Activated CD4-positive, alpha-beta T cell treated with anti-CD3 and anti-CD28 coated beads, Interleukin-2, amount 50 U/mL, for 16 hours (primary cell): ENCODE measurements around the gene HDAC6.
"Not testable (repeated sequence)": the region's sequence is repeated elsewhere in the genome, so short reads cannot be mapped to it uniquely, and the experiment has no call there.

Experiments used
- DNase-seq: peaks from one replicate; pipeline ENCODE4 v3.0.0-alpha.2; 2020

Gene HDAC6

DNA sequence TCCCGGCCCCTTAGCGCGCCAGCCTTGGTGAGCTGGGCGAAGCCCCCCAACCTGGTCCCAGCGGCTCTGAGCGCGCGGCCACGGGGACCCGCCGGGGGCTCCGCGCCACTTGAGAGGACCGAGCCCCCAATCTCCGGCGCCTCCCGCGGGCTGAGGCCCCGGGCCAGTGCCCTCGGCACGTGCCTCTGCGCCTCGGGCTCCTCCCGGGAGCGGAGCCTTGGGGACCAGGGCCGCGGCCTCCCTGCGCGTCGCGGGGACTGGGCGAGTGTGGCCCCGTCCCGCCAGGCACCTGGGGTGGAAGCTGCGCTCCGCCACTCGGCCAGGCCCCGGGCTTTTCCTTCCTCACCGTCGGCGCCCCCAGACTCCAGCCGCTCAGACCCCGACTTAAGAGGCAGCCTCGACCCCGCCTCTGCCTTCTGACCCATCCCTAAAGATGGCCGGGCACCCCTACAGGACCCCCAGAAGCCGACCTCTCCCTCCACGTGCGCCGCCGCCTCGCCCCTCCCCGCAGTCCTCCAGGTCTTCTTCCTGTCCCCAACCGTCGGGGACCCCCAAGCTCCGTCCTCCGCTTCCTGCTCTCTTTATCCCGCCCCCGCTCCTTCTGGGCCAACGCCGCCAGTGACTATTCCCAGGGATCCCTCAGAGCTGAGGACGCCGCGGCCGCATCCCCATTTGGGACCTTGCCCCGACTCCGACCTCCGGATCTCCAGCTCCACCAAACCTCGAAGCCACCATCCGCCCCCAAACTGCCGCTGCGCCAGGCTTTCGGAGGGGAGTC lies 25.2 kb downstream of the HDAC6 start:
- no peak for DNase-seq

DNA sequence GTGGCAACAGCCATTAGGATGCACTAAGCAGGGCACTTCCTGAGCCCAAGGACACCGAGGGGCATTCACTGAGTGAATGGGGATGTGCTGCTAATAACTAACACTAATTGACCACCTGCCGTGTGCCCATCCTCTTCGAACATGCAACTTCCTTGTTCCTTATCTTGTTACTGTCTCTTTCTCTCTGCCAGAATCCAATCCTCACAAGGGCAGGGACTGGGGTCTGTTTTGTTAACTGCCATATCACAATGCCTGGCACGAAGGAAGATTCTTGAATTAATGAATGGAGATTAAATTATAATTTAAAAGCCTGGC lies 25.7 kb downstream of the HDAC6 start:
- DNase-seq: no peak

DNA sequence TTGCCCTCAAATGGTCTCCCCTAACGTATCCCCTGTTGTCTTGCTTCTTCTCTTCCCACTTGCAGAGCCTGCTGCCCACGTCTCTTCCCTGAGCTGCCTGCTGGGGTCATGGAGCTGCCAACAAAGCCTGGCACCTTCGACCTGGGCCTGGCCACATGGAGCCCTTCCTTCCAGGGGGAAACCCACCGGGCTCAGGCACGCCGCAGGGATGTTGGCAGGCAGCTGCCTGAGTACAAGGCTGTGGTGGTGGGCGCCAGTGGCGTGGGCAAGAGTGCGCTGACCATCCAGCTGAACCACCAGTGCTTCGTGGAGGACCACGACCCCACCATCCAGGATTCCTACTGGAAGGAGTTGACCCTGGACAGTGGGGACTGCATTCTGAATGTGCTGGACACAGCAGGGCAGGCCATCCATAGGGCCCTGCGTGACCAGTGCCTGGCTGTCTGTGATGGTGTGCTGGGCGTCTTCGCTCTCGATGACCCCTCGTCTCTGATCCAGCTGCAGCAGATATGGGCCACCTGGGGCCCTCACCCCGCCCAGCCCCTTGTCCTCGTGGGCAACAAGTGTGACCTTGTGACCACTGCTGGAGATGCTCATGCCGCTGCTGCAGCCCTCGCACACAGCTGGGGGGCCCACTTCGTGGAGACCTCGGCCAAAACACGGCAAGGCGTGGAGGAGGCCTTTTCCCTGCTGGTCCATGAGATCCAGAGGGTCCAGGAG lies 27.3 kb downstream of the HDAC6 start:
- no peak for DNase-seq

DNA sequence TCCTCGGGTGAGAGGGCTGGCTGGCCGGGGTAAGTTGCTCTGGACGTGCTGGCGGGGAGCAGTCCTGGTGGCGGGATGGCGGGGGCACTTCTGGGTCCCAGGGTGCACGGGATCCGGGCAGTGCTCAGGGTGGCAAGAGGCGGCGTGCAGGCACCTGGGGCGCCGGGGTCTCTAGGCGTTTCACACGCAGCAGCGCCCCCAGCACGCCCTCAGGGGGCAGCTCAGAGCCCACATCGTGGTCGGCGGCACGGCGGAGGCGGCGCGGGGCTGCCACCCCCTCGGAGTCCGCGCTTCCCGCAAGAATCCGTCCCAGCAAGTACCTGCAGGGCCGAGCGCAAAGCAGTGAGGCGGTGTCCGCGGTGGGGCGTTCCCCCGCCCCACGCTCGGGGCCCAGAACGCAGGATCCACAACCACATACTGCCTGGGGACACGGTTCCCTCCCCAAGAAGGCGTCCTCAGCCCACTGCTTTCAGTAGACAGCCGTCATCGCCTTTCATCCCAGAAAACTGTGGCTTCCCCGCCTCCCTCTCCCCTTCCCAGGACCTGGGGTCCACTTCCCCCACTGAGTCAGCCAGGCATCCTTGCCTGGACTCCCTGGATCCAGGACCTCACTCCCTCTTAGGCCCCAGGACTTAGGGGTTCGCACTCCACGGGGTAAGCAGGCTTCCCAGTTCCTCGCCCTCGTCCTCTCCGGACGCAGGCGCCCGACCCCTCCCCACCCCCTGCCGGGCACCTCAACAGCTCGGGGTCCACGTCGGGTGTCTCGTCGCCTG lies 29.5 kb downstream of the HDAC6 start:
- DNase-seq: no peak

DNA sequence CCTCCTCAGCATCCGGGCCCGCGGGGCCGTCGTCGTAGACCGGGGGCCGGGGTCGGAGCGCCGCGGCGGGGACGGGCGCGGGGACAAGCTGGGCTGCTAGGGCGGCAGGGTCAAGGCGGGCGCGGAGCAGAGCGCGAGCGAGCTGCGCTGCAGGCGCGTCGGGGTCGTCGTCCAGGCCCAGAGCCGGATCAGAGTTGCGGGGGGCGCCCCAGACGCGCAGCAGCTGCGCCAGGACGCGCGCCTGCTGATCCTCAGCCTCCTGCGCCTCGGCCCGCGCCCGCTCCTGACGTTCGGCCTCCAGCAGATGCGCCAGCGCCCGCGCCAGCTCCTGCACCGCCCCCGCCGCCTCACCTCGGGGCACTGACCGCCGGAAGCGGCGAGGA lies 30.0 kb downstream of the HDAC6 start:
- DNase-seq: no peak

DNA sequence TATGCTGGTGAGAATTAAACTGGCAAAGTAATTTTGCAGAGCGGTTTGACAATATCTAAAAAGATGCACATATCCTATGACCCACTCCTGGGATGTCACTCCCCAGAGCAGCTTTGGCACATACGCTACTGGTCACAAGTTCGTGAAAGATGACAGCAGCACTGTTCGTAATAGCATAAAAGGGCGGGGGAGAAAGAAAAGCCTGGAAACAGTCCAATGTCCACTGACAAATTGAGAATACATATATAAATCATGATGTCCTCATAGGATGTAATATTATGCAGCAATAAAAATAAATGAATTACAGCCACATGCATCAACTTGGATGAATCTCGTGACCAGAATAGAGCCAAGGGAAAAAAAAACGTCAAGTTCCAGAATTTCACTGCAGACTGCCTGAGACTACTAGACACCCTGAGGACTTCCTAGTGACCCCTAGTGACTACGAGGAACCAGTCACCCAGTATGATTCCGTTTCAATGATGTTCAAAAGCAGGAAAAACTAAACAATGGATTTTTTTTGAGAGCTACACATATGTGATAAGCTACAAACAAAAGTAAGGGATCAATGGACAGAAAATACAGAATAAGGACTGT lies 31.8 kb downstream of the HDAC6 start:
- no peak for DNase-seq

DNA sequence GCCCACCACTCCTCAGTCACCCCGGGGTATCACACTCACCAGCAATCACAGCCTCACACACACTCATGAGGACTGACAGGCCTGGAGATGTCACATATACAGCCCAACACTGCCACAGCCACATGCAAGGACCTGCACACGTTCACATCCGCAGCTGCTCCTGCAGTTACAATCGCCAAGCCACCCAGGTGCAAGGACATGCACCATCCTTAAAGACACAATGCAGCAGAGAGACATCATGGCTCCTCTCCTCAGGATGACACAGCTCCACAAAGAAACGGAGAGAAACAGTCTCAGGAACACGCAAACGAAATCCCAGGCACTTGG lies 32.5 kb downstream of the HDAC6 start:
- no peak for DNase-seq

DNA sequence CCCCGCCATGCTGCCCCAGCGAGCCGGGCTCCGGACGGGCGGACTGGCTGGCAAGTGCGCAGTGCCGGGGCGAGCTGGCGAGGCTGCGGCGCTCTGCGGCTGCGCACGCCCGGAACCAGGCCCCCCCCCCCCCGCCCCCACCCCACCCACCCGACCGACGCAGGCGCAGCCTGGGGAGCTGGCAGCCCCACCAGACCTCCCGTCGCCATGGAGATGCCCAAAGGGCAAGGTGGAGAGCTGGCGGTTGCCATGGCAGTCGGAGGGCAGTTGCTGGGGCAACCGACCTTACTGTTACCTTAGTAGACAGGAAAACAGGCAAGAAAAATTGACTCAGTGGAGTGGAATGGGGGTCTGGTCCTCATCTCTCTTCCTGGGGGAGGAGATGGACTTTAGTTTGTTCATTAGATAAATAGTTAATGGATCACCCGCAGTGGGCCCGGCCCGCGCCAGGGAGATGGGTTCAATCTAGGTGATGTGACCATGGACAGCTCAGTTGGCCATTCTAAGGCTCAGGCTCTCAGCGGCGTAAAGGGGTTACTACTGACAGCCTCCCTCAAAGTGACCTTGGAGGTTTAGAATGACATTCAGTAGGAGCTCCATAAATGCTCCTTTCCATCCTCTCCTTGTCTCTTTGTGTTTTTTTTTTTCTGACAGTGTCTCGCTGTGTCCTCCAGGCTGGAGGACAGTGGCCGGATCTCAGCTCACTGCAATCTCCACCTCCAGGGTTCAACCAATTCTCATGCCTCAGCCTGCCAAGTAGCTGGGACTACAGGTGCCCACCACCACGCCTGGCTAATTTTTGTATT lies 33.9 kb downstream of the HDAC6 start, which contains the start of gene PCSK1N:
PCSK1N (minus strand) TSS at position 87 of the 806 bp plus-strand sequence; CDS start at position 9, 78 bp downstream.
- no peak for DNase-seq

DNA sequence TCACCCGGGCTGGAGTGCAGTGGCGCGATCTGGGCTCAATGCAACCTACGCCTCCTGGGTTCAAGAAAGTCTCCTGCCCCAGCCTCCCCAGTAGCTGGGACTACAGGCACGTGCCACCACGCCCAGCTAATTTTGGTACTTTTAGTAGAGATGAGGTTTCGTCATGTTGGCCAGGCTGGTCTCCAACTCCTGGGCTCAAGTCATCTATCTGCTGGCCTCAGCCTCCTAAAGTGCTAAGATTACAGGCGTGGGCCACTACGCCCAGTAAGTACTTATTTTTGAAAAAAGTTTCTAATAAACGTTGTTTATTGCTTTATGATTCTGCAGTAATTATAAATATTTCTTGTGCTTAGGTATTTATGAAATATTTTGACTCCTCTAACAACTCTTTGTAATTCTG lies 37.8 kb downstream of the HDAC6 start:
- DNase-seq: no peak

DNA sequence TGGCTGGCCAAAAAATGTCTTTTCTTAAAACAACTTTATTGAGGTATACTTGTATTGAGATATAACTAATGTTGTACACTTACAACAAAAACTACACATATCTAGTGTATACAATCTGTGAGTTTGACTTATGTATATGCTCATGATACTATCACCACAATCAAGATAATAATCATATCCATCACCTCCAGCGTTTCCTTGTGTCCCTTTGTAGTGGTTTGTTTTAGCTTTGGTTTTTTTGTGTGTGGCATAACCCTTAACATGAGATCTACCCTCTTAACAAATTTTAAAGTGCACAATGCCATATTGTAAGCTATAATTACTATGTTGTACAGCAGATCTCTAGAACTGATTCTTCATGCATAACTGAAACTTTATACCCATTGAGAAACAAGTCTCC lies 47.0 kb downstream of the HDAC6 start:
- DNase-seq: no peak

DNA sequence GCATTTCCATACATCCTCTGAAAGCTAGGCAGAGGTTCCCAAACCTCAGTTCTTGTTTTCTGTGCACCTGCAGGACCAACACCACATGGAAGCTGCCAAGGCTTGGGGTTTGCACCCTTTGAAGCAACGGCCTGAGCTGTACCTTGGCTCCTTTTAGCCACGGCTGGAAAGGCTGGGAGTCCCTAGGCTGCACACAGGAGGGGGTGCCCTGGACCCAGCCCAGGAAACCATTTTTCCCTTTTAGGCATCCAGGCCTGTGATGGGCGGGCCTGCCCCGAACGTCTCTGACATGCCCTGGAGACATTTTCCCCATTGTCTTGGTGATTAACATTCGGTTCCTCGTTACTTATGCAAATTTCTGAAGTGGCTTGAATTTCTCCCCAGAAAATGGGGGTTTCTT lies 51.0 kb downstream of the HDAC6 start:
- no peak for DNase-seq

DNA sequence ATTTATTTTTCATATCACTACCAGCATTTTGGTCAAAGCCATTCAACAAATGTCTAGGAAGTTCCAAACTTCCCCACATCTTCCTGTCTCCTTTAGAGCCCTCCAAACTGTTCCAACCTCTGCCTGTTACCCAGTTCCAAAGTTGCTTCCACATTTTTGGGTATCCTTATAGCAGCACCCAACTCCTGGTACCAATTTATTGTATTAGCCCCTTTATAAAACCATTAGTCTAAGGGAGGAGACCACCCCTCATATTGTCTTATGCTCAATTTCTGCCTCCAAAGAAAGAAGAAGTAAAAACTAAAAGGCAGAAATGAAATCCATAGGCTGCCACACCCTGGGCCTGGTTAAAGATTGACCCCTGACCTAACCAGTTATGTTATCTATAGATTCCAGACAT lies 51.6 kb downstream of the HDAC6 start:
- DNase-seq: not testable (repeated sequence)

DNA sequence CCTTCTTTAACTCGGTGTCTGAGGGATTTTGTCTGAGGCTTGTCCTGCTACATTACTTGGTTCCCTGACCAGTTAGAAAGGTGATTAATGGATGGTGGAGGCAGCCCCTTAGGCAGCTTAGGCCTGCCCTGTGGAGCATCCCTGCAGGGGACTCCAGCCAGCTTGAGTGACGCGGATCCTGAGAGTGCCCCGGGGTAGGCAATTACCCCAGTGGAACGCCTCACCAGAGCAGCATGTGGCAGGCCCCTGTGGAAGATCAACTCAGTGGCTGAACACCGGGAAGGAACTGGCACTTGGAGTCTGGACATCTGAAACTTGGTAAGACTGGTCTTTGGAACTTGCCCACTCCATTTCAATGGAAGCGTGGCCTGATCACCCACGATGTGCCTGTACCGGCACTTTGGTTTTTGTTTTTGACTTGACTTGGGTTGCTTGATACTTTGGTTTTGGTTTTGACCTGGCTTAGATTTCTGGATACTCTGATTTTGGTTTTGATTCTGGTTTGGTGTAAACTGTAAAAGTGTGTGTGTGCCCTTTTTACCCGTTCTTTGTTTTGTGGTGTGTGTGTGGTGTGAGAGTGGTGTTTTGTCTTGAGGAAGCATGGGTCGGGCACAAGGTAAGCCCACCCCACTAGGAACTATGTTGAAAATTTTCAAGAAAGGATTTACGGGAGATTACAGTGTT lies 52.4 kb downstream of the HDAC6 start:
- not testable (repeated sequence) for DNase-seq

DNA sequence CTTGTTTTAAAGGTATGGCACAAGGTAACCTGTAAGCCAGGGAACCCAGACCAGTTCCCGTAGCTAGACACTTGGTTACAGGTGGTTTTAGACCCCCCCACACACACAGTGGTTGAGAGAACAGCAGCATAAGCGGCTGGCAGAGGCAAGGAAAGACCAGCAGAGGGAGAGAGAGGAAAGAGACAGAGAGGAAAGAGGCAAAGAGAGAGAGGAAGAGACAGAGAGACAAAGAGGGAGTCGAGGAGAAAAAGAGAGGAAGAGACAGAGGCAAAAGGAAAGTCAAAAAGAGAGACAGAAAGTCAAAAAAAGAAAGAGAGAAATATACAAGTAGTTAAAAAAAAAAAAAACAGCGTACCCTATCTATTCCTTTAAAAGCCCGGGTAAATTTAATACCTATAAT lies 53.0 kb downstream of the HDAC6 start:
- DNase-seq: no peak

DNA sequence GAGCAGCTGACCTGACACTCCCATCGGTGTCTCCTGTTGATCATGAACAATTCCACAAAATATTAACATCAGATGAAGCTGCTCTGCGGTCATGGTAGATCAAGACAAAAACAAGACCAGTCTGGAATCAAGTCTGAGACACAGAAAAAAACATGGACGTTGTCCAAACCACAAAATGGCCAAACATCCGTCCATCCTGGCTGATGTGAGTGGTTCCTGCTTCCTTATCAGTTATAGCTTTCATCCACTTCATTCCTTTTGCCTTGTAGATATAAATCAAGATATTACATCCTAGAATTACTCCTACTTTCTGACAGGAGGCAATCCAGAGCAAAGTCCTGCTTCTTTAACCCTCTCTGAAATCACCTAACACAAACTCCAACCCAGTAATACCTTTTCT lies 62.3 kb downstream of the HDAC6 start:
- DNase-seq: no peak

DNA sequence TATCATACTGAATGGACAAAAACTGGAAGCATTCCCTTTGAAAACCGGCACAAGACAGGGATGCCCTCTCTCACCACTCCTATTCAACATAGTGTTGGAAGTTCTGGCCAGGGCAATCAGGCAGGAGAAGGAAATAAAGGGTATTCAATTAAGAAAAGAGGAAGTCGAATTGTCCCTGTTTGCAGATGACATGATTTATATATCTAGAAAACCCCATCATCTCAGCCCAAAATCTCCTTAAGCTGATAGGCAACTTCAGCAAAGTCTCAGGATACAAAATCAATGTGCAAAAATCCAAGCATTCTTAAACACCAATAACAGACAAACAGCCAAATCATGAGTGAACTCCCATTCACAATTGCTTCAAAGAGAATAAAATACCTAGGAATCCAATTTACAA lies 70.2 kb downstream of the HDAC6 start:
- not testable (repeated sequence) for DNase-seq
